CD1c-positive myeloid dendritic cell (primary cell): ENCODE measurements around the gene ZNF492.
"Not testable (repeated sequence)": the region's sequence is repeated elsewhere in the genome, so short reads cannot be mapped to it uniquely, and the experiment has no call there.

Experiments used
- DNase-seq: peaks from one replicate; pipeline ENCODE4 v3.0.0-alpha.2; 2016; ENCODE audit errors: extremely low spot score

The ZNF492 gene

DNA sequence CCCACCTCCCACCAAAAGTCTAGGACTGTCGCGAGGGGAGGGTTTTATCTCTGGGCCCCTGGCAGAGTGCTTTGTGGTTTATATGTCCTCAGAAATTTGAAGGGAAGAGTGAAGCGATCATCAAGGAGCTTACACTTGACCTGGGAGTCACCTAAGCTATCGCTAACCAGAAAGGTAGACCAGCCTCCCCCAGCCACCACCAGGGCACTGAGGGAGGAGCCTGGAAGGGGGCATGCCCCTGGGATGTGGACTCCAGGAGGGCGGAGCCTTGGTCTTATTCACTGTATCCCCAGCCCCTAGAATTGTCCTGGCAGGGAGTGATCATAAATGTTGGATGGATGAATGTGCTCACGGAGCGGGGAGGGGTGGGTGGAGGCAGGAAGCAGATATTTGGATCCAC lies 16.9 kb upstream of the ZNF492 start:
- DNase-seq: not testable (repeated sequence)

- DNase-seq: no peak
Observed at GRCh38 chr19:22617614-22618320, 16.4 kb upstream of the ZNF492 start.

DNA sequence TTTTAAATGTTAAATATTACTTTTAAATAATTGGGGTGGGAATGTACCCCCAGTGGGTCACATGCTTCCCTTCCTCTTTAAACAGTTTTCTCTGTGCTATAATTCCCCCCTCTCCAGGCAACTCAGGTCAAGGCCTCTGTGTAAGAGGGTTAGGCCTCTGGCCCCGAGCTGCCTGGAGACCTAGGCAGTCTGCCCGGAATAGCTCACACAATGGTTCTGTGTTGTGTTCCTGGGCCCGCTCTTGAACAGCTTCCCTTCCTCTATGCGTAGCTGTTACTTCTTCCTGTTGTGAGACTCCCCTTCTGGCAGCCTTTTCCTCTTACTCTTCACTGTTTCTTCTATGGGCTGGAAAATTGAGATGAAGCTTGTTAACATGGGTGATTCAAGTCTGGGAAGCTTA lies 14.8 kb upstream of the ZNF492 start:
- DNase-seq: no peak

GRCh38 chr19:22619932-22620331 lies 14.2 kb upstream of the ZNF492 start:
- DNase-seq: no peak

- no peak for DNase-seq
Observed at GRCh38 chr19:22620401-22620800, 13.7 kb upstream of the ZNF492 start.

GRCh38 chr19:22620912-22621311 lies 13.2 kb upstream of the ZNF492 start:
- no peak for DNase-seq

DNA sequence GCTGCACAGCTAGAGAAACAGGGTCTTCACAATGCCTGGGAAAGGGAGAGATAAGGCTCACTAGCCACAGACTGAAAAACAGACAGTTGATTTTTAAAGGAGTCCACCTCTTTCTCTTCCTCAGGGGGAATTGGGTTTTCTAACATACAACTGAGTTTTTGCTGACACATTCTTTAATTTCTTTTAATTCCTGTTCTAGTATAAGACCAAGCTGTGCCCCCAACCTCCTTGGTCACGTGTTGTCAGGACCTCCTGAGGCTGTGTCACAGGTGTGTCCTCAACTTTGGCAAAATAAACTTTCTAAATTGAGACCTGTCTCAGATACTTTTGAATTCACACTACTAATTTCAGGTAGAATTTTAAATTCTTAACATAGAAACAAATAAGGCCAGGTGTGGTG lies 12.1 kb upstream of the ZNF492 start:
- DNase-seq: no peak

DNA sequence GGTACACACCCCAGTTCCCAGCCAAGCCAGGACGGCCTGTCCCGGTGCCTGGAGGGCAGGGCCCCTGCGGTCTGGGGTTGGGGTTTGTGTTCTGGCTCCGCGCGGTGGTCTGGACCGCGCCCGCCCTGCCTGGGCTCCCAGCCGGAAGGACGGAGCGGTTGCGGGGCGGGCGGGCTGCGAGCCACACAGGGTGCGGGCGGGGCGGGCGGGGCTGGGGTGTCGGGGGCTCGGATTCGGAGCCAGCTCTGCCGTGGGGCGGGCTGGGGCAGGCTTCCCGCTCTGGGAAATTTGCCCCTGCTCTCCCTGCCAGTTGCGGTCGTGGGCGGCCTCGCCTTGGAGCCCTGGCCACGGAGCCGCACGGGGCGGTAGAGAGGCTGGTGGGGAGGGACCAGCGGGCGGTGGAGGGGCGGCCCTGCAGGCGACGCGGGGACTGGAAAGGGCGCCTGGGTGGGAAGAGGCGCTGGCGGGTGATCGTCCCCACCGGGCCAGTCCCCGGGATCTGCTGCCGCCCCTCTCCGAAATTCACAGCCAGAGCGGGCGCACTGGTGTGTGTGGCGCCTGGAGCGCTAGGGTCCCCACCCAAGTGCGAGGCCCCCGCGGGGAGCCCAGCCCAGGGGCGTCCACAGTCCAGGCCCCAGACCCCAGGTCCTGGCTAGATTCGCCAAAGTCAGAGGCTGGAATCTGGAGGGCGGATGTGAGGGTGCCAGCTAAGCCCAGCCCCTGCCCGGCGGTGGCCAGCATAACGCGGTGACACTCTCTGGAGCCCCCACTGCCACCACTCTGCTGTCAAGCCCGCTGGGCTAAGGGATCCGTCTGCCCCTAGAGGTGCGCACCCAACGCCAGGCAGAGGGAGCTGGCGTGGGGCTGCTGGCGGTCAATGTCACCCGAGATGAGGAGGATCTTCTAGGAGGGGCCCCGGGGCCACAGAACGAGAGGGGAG lies 11.0 kb upstream of the ZNF492 start:
- DNase-seq: no peak

DNA sequence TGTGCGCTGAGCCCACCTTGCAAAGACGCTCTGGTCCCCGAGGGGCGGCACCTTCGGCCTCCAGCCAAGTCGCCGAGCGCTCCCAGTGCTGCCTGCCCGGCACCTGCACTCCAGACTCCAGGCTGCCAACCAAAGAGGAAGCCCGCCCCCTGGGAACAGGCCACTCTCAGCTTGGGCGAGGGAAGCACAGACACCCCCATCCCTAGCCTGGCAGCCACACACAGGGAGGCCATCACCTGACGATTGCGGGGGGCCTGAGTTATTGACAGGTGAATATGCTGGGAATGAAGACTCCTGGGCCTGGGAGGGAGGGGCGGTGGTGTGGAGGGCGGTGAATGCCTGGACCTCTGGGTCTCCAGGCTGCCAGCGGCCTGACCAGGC lies 10.3 kb upstream of the ZNF492 start:
- DNase-seq: no peak

- no peak for DNase-seq
Observed at GRCh38 chr19:22625266-22626035, 8.7 kb upstream of the ZNF492 start.

GRCh38 chr19:22627526-22627925 lies 6.6 kb upstream of the ZNF492 start:
- DNase-seq: no peak

- DNase-seq: no peak
Observed at GRCh38 chr19:22628401-22628800, 5.7 kb upstream of the ZNF492 start.

DNA sequence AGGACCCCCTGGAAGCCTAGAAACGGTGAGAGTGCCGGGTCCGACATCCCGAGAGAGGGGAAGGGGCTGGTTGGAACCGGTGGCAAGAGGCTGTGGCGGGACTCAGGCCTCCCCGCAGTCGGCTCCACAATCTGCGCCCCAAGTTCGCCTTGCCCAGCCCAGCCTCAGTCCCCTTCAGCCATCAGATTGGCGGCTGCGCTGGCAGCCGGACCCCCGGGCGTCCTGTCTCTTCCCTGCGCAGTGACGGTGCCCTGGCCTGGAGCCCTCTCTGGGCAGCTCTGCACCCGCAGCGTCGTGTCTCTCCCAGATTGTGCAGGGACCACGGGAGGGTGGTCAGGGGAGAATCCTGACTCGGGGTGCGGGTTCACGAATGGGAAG lies 315 bp downstream of the ZNF492 start:
- no peak for DNase-seq

DNA sequence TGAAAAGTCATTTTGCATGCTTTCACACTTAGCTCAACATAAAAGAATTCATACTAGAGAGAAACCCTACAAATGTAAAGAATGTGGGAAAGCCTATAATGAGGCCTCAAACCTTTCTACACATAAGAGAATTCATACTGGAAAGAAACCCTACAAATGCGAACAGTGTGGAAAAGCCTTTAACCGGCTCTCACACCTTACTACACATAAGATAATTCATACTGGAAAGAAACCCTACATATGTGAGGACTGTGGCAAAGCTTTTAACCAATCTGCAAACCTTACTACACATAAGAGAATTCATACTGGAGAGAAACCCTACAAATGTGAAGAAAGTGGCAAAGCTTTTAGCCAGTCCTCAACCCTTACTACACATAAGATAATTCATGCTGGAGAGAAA lies 51.4 kb downstream of the ZNF492 start:
- DNase-seq: not testable (repeated sequence)

DNA sequence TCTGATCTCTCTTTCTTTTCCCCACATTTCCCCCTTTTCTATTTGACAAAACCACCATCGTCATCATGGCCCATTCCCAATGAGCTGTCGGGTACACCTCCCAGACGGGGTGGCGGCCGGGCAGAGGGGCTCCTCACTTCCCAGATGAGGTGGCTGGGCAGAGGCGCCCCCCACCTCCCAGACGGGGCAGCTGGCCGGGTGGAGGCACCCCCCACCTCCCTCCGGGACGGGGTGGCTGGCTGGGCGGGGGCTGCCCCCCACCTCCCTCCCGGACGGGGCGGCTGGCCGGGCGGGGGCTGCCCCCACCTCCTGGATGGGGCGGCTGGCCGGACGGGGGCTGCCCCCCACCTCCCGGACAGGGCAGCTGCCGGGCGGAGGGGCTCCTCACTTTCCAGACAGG lies 68.5 kb downstream of the ZNF492 start:
- DNase-seq: not testable (repeated sequence)

- DNase-seq: not testable (repeated sequence)
Observed at GRCh38 chr19:22703096-22703495, 69.0 kb downstream of the ZNF492 start.

GRCh38 chr19:22708983-22709382 lies 74.9 kb downstream of the ZNF492 start:
- no peak for DNase-seq
